ENCODE results near the gene WIPF2. TPM values are rescaled to one million over a fixed set of nuclear protein-coding genes. Genes with fewer than 3 reads are reported as not detected.

Gene WIPF2
- total and polyA plus RNA-seq, 2 experiments from 2014 or later = 9.2 TPM

DNA sequence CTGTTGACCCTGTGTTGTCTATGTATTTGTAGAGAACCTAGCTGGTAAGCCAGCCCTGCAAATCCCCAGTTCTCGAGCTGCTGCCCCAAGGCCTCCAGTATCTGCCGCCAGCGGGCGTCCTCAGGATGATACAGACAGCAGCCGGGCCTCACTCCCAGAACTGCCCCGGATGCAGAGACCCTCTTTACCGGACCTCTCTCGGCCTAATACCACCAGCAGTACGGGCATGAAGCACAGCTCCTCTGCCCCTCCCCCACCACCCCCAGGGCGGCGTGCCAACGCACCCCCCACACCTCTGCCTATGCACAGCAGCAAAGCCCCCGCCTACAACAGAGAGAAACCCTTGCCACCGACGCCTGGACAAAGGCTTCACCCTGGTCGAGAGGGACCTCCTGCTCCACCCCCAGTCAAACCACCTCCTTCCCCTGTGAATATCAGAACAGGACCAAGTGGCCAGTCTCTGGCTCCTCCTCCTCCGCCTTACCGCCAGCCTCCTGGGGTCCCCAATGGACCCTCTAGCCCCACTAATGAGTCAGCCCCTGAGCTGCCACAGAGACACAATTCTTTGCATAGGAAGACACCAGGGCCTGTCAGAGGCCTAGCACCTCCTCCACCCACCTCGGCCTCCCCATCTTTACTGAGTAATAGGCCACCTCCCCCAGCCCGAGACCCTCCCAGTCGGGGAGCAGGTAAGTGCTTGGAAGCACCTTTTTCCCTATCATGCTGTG lies 45.5 kb downstream of the WIPF2 start:
- Histone ChIP-seq H3K27me3 (ENCODE audit: insufficient read depth) (no peaks in the 10 kb centered on the region), H3K4me3 (no peak overlapping the region), H3K36me3 (ENCODE audit: insufficient read depth) (peaks cover 33% of the 10 kb centered on the region), H3K79me2 (replicated peaks; ENCODE audit: insufficient read depth) (no peaks in the 10 kb centered on the region), H4K20me1 (replicated peaks; ENCODE audit: insufficient read depth) (no peaks in the 10 kb centered on the region), H3K9me2 (ENCODE audit: insufficient read depth) (no peaks in the 10 kb centered on the region), H3K4me1 (ENCODE audit: insufficient read depth) (no peaks in the 10 kb centered on the region), H3K27ac (ENCODE audit: low read depth) (no peak overlapping the region), H2AFZ (no peak overlapping the region), H3F3A (replicated peaks; ENCODE audit: low read depth) (peaks cover 3% of the 10 kb centered on the region; the same call in 1 of the 2 replicates), H3K4me2 (no peak overlapping the region)
- DNase-seq (ENCODE audit: low spot score) (no peak), ATAC-seq (peak; percentile 50)
- Mint-ChIP-seq H3K36me3 (ENCODE audit: low read depth) (peaks cover 34% of the 10 kb centered on the region), H3K9me3 (no peaks in the 10 kb centered on the region; the same call in 2 of the 3 replicates), H3K4me1 (peaks cover 8% of the 10 kb centered on the region; the same call in 1 of the 3 replicates), H3K27ac (peak overlapping the region; percentile 71; the same call in 1 of the 2 replicates), H3K4me3 (no peak overlapping the region), H3K27me3 (ENCODE audit: insufficient read depth, low read depth, poor library complexity) (peaks cover 3% of the 10 kb centered on the region)
- TF ChIP-seq EZH2phosphoT487 (IDR thresholded peaks at IDR 0.05; ENCODE audit: unreplicated experiment) (no peak), JUNB (IDR thresholded peaks at IDR 0.05; ENCODE audit: unreplicated experiment) (no peak), ZNF114 (CRISPR knock-in tag; IDR thresholded peaks at IDR 0.05) (no peak), STAT1 (IDR thresholded peaks at IDR 0.05; ENCODE audit: unreplicated experiment) (no peak), ZNF331 (CRISPR knock-in tag; IDR thresholded peaks at IDR 0.05; ENCODE audit: low read depth) (no peak), POLR2AphosphoS5 (IDR thresholded peaks at IDR 0.05; ENCODE audit: low read depth) (no peak), CREB1 (CRISPR knock-in tag; IDR thresholded peaks at IDR 0.05; ENCODE audit: low read depth) (no peak), EZH2 (IDR thresholded peaks at IDR 0.05; ENCODE audit: low read depth, unreplicated experiment) (no peak), NANOG (IDR thresholded peaks at IDR 0.05; ENCODE audit: borderline replicate concordance) (no peak)
- TF ChIP-seq, protein P1, sequence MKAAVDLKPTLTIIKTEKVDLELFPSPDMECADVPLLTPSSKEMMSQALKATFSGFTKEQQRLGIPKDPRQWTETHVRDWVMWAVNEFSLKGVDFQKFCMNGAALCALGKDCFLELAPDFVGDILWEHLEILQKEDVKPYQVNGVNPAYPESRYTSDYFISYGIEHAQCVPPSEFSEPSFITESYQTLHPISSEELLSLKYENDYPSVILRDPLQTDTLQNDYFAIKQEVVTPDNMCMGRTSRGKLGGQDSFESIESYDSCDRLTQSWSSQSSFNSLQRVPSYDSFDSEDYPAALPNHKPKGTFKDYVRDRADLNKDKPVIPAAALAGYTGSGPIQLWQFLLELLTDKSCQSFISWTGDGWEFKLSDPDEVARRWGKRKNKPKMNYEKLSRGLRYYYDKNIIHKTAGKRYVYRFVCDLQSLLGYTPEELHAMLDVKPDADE (IDR thresholded peaks at IDR 0.05) = no peak
- TF ChIP-seq, protein P2, sequence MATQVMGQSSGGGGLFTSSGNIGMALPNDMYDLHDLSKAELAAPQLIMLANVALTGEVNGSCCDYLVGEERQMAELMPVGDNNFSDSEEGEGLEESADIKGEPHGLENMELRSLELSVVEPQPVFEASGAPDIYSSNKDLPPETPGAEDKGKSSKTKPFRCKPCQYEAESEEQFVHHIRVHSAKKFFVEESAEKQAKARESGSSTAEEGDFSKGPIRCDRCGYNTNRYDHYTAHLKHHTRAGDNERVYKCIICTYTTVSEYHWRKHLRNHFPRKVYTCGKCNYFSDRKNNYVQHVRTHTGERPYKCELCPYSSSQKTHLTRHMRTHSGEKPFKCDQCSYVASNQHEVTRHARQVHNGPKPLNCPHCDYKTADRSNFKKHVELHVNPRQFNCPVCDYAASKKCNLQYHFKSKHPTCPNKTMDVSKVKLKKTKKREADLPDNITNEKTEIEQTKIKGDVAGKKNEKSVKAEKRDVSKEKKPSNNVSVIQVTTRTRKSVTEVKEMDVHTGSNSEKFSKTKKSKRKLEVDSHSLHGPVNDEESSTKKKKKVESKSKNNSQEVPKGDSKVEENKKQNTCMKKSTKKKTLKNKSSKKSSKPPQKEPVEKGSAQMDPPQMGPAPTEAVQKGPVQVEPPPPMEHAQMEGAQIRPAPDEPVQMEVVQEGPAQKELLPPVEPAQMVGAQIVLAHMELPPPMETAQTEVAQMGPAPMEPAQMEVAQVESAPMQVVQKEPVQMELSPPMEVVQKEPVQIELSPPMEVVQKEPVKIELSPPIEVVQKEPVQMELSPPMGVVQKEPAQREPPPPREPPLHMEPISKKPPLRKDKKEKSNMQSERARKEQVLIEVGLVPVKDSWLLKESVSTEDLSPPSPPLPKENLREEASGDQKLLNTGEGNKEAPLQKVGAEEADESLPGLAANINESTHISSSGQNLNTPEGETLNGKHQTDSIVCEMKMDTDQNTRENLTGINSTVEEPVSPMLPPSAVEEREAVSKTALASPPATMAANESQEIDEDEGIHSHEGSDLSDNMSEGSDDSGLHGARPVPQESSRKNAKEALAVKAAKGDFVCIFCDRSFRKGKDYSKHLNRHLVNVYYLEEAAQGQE (IDR thresholded peaks at IDR 0.05; ENCODE audit: unreplicated experiment) = no peak
- TF ChIP-seq, protein P3, sequence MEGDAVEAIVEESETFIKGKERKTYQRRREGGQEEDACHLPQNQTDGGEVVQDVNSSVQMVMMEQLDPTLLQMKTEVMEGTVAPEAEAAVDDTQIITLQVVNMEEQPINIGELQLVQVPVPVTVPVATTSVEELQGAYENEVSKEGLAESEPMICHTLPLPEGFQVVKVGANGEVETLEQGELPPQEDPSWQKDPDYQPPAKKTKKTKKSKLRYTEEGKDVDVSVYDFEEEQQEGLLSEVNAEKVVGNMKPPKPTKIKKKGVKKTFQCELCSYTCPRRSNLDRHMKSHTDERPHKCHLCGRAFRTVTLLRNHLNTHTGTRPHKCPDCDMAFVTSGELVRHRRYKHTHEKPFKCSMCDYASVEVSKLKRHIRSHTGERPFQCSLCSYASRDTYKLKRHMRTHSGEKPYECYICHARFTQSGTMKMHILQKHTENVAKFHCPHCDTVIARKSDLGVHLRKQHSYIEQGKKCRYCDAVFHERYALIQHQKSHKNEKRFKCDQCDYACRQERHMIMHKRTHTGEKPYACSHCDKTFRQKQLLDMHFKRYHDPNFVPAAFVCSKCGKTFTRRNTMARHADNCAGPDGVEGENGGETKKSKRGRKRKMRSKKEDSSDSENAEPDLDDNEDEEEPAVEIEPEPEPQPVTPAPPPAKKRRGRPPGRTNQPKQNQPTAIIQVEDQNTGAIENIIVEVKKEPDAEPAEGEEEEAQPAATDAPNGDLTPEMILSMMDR (conservative IDR thresholded peaks at IDR 0.05; ENCODE audit: low read depth in 2 of 2) = no peak
- TF ChIP-seq, protein P4, sequence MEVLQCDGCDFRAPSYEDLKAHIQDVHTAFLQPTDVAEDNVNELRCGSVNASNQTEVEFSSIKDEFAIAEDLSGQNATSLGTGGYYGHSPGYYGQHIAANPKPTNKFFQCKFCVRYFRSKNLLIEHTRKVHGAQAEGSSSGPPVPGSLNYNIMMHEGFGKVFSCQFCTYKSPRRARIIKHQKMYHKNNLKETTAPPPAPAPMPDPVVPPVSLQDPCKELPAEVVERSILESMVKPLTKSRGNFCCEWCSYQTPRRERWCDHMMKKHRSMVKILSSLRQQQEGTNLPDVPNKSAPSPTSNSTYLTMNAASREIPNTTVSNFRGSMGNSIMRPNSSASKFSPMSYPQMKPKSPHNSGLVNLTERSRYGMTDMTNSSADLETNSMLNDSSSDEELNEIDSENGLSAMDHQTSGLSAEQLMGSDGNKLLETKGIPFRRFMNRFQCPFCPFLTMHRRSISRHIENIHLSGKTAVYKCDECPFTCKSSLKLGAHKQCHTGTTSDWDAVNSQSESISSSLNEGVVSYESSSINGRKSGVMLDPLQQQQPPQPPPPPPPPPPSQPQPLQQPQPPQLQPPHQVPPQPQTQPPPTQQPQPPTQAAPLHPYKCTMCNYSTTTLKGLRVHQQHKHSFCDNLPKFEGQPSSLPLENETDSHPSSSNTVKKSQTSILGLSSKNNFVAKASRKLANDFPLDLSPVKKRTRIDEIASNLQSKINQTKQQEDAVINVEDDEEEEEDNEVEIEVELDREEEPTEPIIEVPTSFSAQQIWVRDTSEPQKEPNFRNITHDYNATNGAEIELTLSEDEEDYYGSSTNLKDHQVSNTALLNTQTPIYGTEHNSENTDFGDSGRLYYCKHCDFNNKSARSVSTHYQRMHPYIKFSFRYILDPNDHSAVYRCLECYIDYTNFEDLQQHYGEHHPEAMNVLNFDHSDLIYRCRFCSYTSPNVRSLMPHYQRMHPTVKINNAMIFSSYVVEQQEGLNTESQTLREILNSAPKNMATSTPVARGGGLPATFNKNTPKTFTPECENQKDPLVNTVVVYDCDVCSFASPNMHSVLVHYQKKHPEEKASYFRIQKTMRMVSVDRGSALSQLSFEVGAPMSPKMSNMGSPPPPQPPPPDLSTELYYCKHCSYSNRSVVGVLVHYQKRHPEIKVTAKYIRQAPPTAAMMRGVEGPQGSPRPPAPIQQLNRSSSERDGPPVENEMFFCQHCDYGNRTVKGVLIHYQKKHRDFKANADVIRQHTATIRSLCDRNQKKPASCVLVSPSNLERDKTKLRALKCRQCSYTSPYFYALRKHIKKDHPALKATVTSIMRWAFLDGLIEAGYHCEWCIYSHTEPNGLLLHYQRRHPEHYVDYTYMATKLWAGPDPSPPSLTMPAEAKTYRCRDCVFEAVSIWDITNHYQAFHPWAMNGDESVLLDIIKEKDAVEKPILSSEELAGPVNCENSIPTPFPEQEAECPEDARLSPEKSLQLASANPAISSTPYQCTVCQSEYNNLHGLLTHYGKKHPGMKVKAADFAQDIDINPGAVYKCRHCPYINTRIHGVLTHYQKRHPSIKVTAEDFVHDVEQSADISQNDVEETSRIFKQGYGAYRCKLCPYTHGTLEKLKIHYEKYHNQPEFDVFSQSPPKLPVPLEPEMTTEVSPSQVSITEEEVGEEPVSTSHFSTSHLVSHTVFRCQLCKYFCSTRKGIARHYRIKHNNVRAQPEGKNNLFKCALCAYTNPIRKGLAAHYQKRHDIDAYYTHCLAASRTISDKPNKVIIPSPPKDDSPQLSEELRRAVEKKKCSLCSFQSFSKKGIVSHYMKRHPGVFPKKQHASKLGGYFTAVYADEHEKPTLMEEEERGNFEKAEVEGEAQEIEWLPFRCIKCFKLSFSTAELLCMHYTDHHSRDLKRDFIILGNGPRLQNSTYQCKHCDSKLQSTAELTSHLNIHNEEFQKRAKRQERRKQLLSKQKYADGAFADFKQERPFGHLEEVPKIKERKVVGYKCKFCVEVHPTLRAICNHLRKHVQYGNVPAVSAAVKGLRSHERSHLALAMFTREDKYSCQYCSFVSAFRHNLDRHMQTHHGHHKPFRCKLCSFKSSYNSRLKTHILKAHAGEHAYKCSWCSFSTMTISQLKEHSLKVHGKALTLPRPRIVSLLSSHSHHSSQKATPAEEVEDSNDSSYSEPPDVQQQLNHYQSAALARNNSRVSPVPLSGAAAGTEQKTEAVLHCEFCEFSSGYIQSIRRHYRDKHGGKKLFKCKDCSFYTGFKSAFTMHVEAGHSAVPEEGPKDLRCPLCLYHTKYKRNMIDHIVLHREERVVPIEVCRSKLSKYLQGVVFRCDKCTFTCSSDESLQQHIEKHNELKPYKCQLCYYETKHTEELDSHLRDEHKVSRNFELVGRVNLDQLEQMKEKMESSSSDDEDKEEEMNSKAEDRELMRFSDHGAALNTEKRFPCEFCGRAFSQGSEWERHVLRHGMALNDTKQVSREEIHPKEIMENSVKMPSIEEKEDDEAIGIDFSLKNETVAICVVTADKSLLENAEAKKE (CRISPR knock-in tag; IDR thresholded peaks at IDR 0.05) = no peak
